A673 (cell line): ENCODE measurements around the gene MDM4. TPM values are rescaled to one million over a fixed set of nuclear protein-coding genes. Genes with fewer than 3 reads are reported as not detected.
"Not testable (repeated sequence)": the region's sequence is repeated elsewhere in the genome, so short reads cannot be mapped to it uniquely, and the experiment has no call there.

Experiments used
- BruUV-seq: library from RNA; stranded (reverse); fragments of 400-500 nt; replicated peaks from 2 replicates; lab custom pipeline; 2021; lab: Mats Ljungman, UMichigan
- CTCF ChIA-PET: fragments of 300-600 bp; sonication (Branson Sonifier 250); formaldehyde crosslinking; loops from one replicate; lab custom pipeline; 2022; ENCODE audit warnings: antibody characterized with exemption; lab: Charles Lee
- POLR2A ChIA-PET: fragments of 300-600 bp; sonication (Branson Sonifier 250); formaldehyde crosslinking; loops from one replicate; lab custom pipeline; 2022; ENCODE audit warnings: antibody characterized with exemption; ENCODE audit not compliant: low non-redundant PET; lab: Charles Lee
- DNase-seq: peaks from one replicate; pipeline ENCODE4 v3.0.0-alpha.2; 2015; ENCODE audit warnings: low spot score
- H3K27ac ChIP-seq: fragments of 200-600 bp; sonication (generic); 2 replicates; pipeline ENCODE4 v1.5.1; 2016; ENCODE audit warnings: mixed run types, low read depth, mild to moderate bottlenecking, mixed read lengths, antibody characterized with exemption, low read length; ENCODE audit not compliant: poor library complexity, severe bottlenecking
- H3K27me3 ChIP-seq: fragments of 200-600 bp; sonication (generic); replicated peaks from 2 replicates; pipeline ENCODE4 v1.6.1; 2017; ENCODE audit warnings: mixed run types, low read depth, mild to moderate bottlenecking, mixed read lengths, antibody characterized with exemption, low read length; ENCODE audit not compliant: insufficient read depth, poor library complexity
- H3K36me3 ChIP-seq: fragments of 200-600 bp; sonication (generic); 2 replicates; pipeline ENCODE4 v1.6.1; 2016; ENCODE audit warnings: mixed run types, mild to moderate bottlenecking, mixed read lengths, antibody characterized with exemption, low read length; ENCODE audit not compliant: insufficient read depth, poor library complexity, severe bottlenecking
- H3K4me1 ChIP-seq: fragments of 200-600 bp; sonication (generic); 2 replicates; pipeline ENCODE4 v1.6.1; 2017; ENCODE audit warnings: mixed run types, mild to moderate bottlenecking, mixed read lengths, antibody characterized with exemption, low read length; ENCODE audit not compliant: insufficient read depth, poor library complexity, severe bottlenecking
- H3K4me3 ChIP-seq: fragments of 200-600 bp; sonication (generic); 2 replicates; pipeline ENCODE4 v1.5.1; 2016; ENCODE audit warnings: low read depth, mixed run types, mild to moderate bottlenecking, mixed read lengths, low read length; ENCODE audit not compliant: poor library complexity, severe bottlenecking
- H3K9me3 ChIP-seq: fragments of 200-600 bp; sonication (generic); 2 replicates; pipeline ENCODE4 v1.6.1; 2016; ENCODE audit warnings: mixed run types, low read depth, mild to moderate bottlenecking, mixed read lengths, antibody characterized with exemption, low read length; ENCODE audit not compliant: poor library complexity, severe bottlenecking
- EZH2 ChIP-seq: fragments of 200-600 bp; sonication (generic); IDR thresholded peaks from 2 replicates; pipeline ENCODE4 v1.6.1; 2017; ENCODE audit warnings: borderline replicate concordance, low read depth, mild to moderate bottlenecking, mixed read lengths, antibody characterized with exemption, low read length; ENCODE audit not compliant: poor library complexity, severe bottlenecking
- intact Hi-C: fragments of 100-400 bp; cut with micrococcal nuclease; formaldehyde crosslinking; loops from one replicate; pipeline ENCODE4 v1.10.0; 2022; ENCODE audit not compliant: unreplicated experiment
- total RNA-seq: library from RNA; stranded (reverse); gene quantifications from 2 replicates; pipeline ENCODE4 v1.2.3, GENCODE V29; 2021
- TF ChIP-seq, protein P1 (sequence below): fragments of 300-800, 200-600 bp; sonication (generic); conservative IDR thresholded peaks from 2 replicates; pipeline ENCODE4 v1.5.1; 2017; ENCODE audit warnings: low read depth, mild to moderate bottlenecking, antibody characterized with exemption, low read length, moderate library complexity, mixed read lengths

MDM4 gene
- total RNA-seq, 1 experiment from 2014 or later, result 71.3 TPM

DNA sequence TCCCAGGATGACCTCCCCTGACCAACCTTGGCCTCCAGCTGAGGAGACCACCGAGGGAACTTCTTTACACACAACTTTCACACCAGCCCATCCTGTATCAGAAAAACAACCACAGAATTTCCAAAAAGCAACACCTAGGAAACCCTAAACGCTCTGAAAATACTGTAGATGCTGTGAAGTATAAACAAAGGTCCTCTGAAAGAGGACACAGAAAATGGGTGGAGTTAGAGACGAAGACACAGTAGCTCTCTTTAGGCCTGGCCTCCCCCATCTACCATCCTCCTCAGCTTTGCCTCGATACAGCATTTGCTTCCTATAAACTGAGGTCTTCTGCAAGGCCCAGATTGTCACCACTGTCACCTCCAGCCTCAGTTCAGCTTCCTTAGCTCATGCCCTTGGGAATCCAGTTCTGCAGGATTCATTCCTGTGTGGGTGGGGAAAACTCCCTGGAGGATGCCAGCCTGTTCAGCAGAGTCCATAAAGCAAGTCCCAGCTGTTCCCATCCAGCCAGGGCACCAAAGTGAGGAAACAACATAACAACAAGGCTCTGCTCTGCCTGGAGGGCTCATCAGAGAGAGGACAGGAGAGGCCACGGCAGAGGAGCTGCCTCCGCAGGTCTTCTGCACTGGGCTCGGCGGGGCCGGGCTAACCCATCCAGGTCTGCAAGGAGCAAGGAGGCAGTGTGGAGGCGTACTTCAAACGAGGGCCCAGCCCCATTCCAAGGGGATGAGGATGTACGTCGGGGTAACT is 36.6 kb upstream of the MDM4 start:
- TF ChIP-seq EZH2, result no peak
- TF ChIP-seq, protein P1, sequence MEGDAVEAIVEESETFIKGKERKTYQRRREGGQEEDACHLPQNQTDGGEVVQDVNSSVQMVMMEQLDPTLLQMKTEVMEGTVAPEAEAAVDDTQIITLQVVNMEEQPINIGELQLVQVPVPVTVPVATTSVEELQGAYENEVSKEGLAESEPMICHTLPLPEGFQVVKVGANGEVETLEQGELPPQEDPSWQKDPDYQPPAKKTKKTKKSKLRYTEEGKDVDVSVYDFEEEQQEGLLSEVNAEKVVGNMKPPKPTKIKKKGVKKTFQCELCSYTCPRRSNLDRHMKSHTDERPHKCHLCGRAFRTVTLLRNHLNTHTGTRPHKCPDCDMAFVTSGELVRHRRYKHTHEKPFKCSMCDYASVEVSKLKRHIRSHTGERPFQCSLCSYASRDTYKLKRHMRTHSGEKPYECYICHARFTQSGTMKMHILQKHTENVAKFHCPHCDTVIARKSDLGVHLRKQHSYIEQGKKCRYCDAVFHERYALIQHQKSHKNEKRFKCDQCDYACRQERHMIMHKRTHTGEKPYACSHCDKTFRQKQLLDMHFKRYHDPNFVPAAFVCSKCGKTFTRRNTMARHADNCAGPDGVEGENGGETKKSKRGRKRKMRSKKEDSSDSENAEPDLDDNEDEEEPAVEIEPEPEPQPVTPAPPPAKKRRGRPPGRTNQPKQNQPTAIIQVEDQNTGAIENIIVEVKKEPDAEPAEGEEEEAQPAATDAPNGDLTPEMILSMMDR, result no peak
- no peaks in the 10 kb centered on the region for H3K9me3 ChIP-seq
- H3K36me3 ChIP-seq, result no peaks in the 10 kb centered on the region
- no TSS peak for BruUV-seq
- H3K27me3 ChIP-seq, result no peaks in the 10 kb centered on the region
- peaks cover 28% of the 10 kb centered on the region for H3K4me1 ChIP-seq
- ChIA-PET POLR2A (interaction anchor here (0.5 kb wide), 1 partner anchor 36 kb away, joined by 3 read pairs; the partner anchor contains the start of gene MDM4), CTCF (interaction anchor here (0.6 to 1.3 kb wide), 3 partner anchors 12 to 57 kb away, joined by 3 read pairs; no protein-coding TSS in a partner anchor)
- intact Hi-C loops, result no loop called here
- H3K4me3 ChIP-seq, result no peak overlapping the region
- no peak for DNase-seq
- H3K27ac ChIP-seq, result no peak overlapping the region

GRCh38 chr1:204480515-204480914 is 35.7 kb upstream of the MDM4 start:
- ChIA-PET POLR2A (interaction anchor here (0.5 kb wide), 1 partner anchor 35 kb away, joined by 3 read pairs; the partner anchor contains the start of gene MDM4), CTCF (interaction anchor here (0.6 kb wide), 1 partner anchor 37 kb away, joined by 5 read pairs; no protein-coding TSS in a partner anchor)
- H3K9me3 ChIP-seq, result no peaks in the 10 kb centered on the region

DNA sequence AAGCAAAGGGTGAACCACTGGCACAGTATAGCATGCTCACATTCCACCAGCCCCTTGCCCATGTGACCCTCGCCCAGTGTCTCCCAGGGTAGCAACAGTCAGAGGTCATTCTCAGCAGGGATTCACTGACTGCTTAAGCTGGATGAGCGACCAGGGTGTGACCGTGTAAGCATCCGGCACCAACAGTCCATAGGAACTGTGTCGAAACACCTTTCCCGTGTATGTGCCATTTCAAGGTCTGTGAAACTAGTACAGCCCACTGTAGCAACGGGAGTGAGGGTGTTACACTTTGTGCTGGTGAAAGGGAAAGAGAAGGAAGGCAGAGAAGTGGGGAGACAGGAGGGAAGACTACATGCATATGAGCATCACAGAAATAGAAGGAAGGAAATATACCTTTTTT is 32.4 kb upstream of the MDM4 start:
- POLR2A ChIA-PET, result no interaction called here

More at GRCh38 chr1:204480515-204480914, 35.7 kb upstream of the MDM4 start:
- no peak for DNase-seq
- intact Hi-C loops, result no loop called here
- no TSS peak for BruUV-seq
- Histone ChIP-seq H3K27ac (no peak overlapping the region), H3K4me3 (no peak overlapping the region), H3K4me1 (peaks cover 28% of the 10 kb centered on the region), H3K36me3 (no peaks in the 10 kb centered on the region), H3K27me3 (no peaks in the 10 kb centered on the region)
- TF ChIP-seq, protein P1, result no peak
- no peak for TF ChIP-seq EZH2

DNA sequence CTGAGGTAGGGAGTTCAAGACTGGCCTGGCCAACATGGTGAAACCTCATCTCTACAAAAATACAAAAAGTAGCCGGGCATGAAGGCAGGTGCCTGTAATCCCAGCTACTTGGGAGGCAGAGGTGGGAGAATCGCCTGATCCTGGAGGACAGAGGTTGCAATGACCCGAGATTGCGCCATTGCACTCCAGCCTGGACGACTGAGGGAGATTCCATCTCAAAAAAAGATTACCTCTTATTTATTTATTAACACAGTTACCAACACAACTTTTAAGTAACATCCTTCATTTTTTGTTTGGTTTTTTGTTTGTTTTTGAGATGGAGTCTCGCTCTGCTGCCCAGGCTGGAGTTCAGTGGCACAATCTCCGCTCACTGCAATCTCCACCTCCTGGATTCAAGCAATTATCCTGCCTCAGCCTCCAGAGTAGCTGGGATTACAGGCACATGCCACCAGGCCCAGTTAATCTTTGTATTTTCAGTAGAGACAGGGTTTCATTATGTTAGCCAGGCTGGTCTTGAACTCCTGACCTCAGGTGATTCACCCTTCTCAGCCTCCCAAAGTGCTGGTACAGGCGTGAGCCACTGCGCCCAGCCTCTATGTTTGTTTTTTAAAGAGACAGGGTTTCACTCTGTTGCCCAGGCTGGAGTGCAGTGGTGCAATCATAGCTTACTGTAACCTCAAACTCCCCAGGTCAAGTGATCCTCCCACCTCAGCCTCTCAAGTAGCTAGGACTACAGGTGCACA is 29.5 kb upstream of the MDM4 start:
- POLR2A ChIA-PET, result interaction anchor here (0.7 to 0.8 kb wide), 2 partner anchors 8 kb away, joined by 3 read pairs; partner anchors contain the start of gene PIK3C2B
- H3K9me3 ChIP-seq, H3K4me3 ChIP-seq, H3K27ac ChIP-seq, H3K36me3 ChIP-seq, H3K27me3 ChIP-seq, CTCF ChIA-PET, intact Hi-C loops, H3K4me1 ChIP-seq, BruUV-seq, DNase-seq: not testable (repeated sequence)

More for the DNA sequence above, 32.4 kb upstream of the MDM4 start:
- H3K4me3 ChIP-seq, result no peak overlapping the region
- TF ChIP-seq, protein P1, result no peak
- no peak for TF ChIP-seq EZH2
- intact Hi-C loops, result no loop called here
- H3K4me1 ChIP-seq, result peaks cover 16% of the 10 kb centered on the region
- no peaks in the 10 kb centered on the region for H3K9me3 ChIP-seq
- CTCF ChIA-PET, result no interaction called here
- no peak for DNase-seq
- H3K27me3 ChIP-seq, result no peaks in the 10 kb centered on the region
- H3K27ac ChIP-seq, result no peak overlapping the region
- BruUV-seq, result no TSS peak
- H3K36me3 ChIP-seq, result no peaks in the 10 kb centered on the region
